ENCODE results near the gene GPATCH4.
"Not testable (repeated sequence)": the region's sequence is repeated elsewhere in the genome, so short reads cannot be mapped to it uniquely, and the experiment has no call there.

Gene GPATCH4

DNA sequence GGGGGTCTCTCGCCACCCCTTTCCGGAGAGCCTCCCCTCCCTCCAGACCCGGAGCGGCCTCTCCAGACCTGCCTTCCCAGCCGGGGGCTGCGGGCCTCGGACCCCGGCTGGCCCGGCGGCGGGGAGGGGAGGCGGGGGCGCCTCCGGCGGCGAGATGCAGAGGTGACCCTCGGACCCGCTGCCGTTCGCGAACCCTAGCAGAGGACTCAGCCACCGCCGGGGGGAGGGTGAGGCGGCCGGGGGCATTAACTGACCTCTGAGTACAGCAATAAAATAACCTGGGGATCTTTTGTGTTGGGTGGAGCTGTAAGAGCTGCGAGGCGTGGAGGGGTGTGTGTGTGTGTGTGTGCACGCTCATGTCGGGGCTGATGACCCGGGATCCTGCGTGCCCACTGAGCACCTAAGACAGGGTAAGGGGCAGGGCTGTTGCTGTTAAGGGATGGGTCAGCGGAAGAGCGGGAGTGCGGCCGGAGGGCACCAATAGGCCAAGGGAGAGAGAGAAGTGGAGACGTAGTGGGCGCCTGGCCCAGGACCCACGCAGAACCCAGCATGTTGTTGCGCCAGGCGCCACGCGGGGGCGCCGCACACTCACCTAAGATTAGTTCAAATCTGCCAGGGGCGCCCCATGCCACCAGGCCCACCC is 24.3 kb upstream of the GPATCH4 start:
- no peak for DNase-seq

DNA sequence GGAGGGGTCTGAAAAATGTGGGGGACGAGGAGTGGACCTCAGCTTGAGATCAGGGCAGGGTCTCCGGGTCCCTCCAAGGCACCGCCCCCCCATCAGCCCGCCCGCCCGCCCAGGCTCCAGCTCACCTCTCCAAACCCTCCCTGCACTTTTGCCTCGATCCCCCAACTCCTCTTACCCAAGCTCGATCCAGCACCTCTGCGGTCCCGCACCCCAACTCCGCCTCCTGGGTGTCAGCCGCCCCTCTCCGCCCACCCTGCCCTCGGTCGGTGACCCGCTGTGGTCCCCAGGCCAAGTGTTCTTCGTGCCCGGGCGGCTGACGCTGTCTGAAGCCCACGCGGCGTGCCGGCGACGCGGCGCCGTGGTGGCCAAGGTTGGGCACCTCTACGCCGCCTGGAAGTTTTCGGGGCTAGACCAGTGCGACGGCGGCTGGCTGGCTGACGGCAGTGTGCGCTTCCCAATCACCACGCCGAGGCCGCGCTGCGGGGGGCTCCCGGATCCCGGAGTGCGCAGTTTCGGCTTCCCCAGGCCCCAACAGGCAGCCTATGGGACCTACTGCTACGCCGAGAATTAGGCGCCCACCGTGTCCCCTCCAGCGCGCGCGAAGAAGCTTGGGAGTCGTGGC is 23.6 kb upstream of the GPATCH4 start:
- no peak for DNase-seq

DNA sequence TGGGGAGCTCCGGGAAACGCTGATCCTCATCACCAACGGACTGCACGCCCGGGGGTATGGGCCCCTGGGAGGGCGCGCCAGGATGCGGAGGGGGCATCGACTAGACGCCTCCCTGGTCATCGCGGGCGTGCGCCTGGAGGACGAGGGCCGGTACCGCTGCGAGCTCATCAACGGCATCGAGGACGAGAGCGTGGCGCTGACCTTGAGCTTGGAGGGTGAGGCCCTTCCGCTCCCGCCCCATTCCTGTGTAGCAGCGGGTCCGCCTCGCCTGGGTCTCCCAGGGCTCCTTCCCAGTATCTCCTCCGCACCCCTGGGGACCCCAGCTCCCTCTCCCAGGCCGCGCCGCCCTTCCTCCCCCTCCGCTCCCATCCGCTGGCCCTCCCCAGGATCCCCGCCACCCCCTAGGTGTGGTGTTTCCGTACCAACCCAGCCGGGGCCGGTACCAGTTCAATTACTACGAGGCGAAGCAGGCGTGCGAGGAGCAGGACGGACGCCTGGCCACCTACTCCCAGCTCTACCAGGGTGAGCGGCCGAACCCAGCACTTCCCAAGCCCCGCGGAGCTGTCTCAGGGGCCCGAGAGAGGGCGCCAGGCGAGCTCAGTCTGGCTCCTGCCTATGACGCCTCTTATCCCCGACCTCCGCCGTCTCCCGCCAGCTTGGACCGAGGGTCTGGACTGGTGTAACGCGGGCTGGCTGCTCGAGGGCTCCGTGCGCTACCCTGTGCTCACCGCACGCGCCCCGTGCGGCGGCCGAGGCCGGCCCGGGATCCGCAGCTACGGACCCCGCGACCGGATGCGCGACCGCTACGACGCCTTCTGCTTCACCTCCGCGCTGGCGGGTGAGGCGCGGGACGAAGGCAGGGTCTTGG is 22.9 kb upstream of the GPATCH4 start:
- no peak for DNase-seq

DNA sequence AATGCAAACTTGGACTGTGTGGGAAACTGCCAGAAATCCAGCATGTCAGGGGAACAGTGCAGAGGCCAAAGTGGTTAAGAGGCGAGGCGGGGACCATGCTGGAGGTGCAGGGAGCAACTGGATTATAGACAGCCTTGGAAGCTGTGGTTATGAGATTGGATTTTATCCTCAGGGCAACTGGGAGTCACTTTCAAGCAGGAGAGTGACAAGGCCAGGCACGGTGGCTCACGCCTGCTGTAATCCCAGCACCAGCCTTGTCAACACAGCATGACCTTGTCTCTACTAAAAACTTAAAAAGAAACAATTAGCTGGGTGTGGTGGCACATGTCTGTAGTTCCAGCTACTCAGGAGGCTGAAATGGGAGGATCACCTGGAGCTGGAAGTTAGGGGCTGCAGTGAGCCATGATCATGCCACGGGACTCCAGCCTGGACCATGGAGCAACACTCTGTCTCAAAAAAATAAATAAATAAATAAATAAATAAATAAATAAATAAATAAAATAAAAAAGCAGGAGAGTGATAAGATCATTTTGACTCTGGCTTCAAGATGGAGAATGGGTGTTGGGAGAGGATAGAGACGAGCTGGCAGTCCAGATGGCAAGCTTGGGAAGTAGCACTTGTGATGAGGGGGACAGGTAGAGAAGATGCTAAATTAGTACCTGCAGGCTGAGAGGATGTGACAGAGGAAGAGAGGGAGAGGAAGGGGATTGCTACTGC is 21.5 kb upstream of the GPATCH4 start:
- no peak for DNase-seq

DNA sequence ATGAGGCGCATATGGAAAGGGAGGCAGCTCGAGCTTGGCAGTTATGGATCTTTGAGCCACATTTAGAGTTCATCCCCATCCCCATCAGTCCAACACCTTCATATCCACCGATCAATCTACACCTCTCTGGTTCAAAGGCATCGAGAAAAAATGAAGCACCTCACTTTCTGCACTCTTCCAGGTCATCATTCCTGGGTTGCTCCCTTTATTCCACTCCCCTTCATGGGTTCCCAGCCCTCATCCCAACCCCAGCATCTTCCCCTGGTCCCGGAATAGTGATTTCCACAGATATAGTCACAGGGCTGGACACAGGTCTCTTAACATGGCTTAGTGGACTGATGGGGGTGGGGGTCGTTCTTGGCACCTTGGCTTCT is 18.3 kb upstream of the GPATCH4 start:
- no peak for DNase-seq

DNA sequence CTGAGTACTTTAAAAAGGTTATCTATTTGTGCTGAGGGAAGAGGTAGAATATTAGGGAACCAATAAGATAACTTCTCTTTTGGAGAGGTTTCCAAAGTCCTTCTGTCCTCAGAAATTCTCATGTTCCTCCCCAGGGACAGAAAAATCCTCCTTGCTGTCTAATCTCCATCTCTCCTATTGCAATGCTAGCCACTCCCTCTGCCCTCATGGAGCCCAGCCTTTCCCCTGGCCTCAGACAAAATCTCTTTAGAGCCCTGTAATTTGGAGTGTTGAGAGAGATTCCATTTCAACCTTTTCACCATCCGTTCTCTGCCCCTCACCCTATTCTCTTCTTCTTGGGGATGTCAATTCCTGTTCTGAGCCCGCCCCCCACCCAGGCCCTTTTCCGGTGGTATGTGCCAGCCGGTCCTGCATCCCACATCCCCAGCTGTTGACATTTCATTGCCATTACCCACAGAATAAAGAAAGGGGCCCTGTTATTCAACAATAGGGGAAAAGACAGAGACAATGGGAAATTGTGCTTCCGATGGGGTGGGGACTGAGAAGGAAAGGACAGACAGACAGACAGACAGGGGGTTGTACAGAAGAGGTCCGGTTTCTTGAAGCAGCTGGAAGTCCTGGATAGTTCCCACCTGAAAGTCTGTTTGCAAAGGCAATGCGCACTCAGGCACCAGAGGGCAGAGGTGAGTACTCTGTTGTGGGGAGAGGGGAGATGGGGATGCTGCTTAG is 17.7 kb upstream of the GPATCH4 start, which contains the start of gene HAPLN2:
TSS of gene HAPLN2 (plus strand) at position 563 of the 729 bp plus-strand sequence. CDS start 4,076 bp downstream, outside the sequence.
- DNase-seq = no peak

DNA sequence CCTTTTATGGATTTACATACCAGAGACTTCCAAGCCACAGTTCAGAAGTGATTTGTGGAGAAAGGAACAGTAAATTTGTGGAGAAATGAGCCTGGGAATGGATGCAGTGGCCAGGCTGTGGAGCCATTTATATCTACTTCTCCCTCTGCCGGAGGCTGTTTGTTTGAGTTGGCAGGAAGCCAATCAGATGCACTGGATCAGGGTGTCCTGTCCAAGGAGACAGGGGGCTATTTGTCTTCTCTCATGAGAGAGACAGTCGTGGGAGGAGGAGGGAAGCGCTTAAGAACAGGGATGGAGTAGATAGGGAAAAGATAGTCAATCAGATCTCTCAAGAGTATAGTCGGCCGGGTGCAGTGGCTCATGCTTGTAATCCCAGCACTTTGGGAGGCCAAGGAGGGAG is 15.2 kb upstream of the GPATCH4 start:
- no peak for DNase-seq

DNA sequence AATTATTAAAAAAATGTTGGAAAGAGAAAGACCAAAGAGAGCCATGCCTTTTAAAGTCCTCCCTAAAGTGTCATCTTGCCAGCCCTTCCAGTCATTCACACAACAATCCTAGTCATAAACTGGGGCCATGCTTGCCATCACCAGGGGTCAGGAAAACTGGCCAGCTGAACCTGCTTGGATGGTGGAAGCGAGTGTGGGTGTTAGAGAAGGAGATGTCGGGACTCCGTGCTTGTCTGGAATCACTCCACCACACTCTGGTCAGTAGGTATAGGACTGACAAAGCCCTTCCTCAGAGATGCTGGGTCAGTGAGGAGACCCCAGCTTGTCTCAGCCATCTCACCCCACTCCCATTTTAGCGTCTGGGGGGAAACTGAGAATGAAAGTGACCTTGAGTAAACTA is 14.7 kb upstream of the GPATCH4 start:
- no peak for DNase-seq

DNA sequence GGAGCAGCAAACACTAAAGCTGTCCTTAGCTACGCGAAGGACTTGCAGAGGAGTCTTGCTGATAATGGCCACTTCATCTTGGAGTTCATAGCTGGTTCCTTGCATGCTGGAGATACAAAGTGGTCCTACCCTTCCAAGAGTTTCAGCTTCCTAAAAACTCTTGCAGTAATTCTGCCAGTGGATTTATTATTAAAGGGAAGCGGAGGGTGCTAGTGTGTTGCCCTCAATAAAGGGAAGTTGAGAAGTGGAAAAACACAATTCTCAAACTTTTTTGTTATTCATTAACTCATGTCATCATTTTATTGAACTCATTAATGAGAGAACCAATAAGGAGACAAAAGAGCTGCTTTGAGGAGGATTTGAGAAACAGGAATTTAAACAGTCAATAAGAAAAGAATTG is 11.4 kb upstream of the GPATCH4 start:
- no peak for DNase-seq

DNA sequence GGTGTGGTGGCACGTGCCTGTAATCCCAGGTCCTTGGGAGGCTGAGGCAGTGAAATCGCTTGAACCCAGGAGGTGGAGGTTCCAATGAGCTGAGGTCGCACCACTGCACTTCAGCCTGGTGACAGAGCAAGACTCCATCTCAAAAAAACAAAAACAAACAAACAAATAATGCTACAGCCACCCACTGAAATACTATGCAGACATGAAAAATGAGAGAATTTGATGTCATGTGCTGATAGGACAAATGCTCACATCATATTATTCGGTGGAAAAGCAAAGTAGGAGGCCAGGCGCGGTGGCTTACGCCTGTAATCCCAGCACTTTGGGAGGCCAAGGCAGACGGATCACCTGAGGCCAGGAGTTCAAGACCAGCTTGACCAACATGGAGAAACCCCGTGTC is 8.8 kb upstream of the GPATCH4 start:
- DNase-seq = not testable (repeated sequence)

DNA sequence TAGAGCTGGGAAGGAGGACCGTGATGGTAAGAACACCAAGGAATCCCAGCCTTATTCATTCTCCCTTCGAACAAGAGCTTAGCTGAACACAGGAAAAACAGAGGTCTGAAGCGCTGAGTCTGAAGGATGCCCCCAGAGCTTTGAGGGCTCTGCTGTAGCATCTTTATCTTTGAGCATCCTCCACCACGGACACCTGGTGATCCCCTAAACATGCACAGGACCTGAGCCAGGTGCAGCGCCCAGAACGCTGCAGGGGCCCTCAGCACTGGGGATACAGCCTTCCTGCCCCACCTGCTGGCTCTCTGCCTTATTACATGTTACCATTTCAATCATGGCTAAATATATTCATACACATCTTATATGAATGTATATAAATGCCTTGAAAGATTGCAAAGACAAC is 7.7 kb upstream of the GPATCH4 start:
- DNase-seq = peak; percentile 10

DNA sequence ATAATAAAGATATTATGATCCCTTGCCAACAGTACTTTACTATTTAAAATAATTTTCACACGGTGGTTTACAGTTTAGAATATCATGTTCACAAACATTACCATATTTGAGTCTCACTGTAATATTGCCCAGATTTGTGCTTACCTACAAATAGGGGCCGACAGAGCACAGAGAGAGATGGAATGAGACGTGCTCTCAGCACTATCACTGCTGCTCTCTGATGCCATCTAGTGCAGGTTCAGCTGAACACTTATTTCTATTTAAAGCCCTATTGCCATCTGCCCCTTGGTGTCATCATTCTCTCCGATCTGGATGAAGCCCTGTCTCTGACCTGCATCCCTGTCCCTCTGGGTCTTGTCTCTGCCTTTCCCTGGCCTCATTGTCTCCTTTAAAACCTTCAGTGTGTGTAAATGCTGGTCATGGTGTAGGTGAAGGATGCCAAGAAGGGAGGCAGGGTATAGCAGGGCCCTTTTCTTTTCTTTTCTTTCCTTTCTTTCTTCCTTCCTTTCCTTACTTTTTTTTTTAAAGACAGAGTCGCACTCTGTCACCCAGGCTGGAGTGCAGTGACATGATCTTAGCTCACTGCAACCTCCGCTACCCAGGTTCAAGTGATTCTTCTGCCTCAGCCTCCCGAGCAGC is 6.9 kb upstream of the GPATCH4 start:
- peak; percentile 82 for DNase-seq

DNA sequence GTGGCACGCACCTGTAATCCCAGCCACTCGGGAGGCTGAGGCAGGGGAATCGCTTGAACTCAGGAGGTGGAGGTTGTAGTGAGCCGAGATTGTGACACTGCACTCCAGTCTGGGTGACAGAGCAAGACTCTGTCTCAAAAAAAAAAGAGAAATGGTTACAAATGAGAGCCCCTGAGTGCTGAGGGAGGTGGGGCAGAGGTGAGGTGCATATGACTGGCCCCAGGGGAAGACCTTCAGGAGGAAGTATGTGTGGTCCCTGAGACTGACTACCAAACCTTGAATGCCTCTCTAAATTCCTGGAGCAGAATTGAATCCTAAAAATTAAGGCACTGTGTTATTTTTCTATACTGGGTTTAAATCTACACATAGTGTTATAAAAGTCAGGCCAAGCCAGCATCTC is 6.1 kb upstream of the GPATCH4 start:
- not testable (repeated sequence) for DNase-seq

DNA sequence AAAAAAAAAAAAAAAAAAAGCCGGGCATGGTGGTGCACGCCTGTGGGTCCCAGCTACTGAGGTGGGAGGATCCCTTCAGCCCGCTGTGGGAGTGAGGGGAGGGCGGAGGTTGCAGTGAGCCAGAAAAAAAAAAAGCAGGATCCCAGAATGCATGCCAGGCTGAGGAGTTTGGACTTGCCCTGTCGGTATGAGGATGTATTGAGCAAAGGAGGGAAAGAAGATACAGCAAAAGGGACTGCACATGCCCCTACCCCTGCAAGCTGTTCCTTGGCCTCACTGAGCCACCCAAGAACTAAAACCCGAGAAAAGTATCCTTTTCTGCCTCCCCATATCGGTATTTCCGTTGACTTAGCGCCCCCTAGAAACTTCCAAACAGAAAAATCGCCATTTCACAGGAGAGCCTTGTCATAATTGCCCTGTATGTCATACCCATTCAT is 1.3 kb upstream of the GPATCH4 start:
- no peak for DNase-seq

DNA sequence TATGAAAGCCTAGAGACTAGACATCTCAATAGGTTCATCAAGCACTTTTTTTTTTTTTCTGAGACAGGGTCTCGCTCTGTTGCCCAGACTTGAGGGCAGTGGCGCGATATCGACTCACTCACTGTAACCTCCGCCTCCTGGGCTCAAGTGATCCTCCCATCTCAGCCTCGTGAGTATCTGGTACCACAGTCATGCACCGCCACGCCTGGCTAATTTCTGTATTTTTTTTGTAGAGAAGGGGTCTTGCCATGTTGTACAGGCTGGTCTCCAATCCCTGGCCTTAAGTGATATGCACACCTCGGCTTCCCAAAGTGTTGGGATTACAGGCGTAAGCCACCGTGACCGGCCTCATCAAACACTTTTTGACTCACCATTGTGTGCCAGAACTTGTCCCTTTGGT is 613 bp upstream of the GPATCH4 start:
- DNase-seq = no peak

DNA sequence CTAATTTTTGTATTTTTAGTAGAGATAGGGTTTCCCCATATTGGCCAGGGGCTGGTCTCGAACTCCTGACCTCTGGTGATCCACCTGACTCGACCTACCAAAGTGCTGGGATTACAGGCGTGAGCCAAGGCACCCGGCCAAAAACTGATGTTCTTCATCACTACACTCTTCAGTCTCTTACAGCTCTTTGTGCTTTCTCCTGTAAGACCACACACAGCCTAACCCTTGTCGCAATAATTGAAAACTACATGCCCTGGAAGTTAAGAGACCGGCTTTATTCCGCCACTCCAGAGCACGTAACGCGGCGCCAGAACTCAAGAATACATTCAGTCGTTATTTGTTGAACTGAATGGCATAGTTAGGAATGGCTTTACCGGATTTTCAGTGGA is 552 bp downstream of the GPATCH4 start:
- peak; percentile 60 for DNase-seq

DNA sequence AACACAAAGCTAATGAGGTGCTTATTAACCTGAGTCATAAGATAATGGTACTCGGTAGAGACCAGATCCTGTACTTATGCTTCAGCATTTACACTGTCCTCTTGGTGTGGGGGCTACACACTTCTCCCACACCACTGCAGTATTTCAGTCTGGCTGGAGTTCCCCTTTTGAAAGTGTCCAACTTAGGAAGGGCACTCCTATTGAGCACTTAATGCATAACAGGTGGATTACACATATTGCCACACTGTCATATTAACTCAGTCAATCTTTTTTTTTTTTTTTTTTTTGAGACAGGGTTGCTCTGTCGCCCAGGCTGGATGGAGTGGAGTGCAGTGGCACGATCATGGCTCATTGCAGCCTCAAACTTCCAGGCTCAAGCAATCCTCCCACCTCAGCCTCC is 1.5 kb downstream of the GPATCH4 start:
- no peak for DNase-seq

DNA sequence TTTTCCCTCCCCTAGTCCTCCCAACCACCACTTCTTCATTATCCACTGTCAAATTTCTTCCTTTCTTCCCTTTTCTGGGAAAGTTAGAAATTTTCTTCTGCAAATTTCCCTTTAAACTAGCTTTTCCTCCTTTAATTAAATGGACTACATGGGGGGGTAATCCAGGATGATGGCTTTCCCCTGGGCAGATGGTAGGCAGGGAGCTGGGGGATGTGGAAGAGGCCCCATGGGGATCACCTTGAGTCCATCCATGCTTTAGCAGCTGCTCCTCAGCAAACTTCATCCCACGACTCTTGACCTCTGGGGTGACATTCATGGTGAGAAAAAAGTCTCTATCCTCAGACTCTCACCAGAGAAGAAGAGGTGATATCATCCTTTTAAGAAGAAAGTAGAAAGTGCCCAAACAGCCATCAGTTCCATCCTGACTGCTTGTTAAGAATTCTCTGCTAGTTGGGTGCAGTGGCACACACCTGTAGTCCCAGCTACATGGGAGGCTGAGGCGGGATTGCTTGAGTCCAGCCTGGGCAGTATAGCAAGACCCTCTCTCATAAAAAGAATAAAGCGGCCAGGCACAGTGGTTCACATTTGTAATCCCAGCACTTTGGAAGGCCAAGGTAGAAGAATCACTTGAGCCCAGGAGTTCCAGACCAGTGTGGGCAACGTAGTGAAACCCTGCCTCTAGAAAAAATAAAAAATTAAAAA is 2.4 kb downstream of the GPATCH4 start:
- DNase-seq = no peak

DNA sequence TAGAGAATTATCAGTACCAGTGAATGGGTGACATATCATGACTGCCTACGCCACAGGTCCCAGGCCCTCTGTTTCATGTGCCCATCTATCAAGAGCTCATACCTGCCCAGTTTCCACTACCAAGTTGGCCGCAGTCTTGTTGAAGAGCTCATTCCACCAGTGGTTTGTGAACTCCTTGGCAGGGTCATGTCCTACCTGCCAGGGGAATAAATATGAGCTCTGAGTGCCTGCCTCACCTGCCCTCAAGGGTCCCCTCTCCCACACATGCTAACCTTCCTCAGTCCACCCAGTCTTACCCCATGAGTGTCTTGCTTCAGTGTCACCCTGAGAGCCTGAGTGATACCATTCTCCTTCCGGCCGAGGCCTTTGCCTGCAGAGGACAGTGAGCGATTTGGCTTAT is 3.2 kb downstream of the GPATCH4 start:
- DNase-seq = no peak

DNA sequence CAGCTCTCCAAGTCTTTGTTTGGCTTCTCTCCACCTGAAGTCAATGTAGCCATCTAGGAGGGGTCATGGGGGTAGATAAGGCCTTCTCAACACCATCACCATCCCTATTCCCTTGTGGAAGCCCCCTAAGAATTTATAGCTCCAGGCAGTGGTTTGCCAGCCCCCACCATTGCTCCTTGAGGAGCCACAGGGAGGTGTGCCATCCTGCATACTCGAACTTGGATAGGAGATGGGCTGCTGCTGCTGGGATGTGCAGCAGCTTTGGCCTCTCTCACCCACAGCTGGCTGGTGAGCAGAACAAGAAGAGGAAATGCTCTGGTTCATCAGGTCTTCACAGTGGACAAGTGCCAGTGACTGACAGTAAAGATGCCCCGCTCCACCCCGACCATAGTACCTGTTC is 4.9 kb downstream of the GPATCH4 start:
- DNase-seq = no peak

DNA sequence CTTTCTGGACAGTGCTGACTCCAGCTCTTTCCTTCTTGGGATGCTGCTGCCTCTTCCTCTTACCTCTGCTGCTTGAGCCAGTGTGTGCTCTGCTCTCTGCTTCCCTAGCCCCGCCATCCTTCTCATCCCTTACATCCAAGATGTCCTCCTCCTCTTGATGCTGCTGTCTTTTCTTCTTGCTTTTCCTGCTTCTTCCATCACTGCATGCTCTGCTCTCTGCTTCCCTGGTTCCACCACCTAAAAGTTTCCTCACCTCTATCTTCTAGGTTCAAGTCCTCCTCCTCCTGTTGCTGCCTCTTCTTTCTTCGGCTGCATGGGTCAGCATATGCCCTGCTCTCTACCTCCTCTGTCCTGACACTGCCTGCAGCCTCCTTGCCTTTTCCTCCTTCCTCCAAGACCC is 6.3 kb downstream of the GPATCH4 start:
- DNase-seq = no peak

DNA sequence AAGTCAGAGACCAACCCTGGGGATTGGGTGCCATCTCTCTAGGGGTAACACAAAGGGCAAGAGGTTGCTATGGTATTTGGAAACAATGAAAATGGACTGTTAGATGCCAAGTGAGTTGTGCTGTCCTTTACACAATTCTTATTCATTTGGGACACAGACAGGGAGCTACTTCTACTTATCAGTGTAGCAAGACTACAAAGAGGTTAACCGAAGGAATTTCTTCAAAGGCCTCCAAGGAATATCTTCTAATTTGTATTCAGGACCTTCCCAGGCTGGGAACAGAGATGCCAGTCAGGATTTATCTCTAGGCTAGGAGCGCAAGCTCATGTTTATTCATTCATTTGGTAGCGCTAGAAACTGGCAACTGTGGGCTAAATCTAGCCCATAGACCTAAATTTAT is 7.1 kb downstream of the GPATCH4 start:
- DNase-seq = no peak

All from kidney glomerular epithelial cell (primary cell).